GM12878 (cell line): Measurements from ENCODE around the gene AIP. TPM values are rescaled to one million over a fixed set of nuclear protein-coding genes. Genes with fewer than 3 reads are reported as not detected.

Source experiments
- BMI1 ChIP-seq: fragments of 450-650 bp; IDR thresholded peaks from 2 replicates; pipeline ENCODE4 v1.6.1; 2016; ENCODE audit warnings: mild to moderate bottlenecking, moderate library complexity, borderline replicate concordance
- CEBPB ChIP-seq, 2 experiments: fragments of 150-350 bp in 1 of 2; IDR thresholded peaks; 2 replicates each; pipeline ENCODE4 v1.6.1; 2012 to 2014; ENCODE audit warnings: low read depth in 2 of 2, low read length in 2 of 2, borderline replicate concordance in 1 of 2, inconsistent platforms in 1 of 2
- ESRRA ChIP-seq: IDR thresholded peaks from 2 replicates; pipeline ENCODE4 v1.6.1; 2012; ENCODE audit warnings: mild to moderate bottlenecking, low read length, improper control_type of control experiment
- GABPA ChIP-seq: IDR thresholded peaks from 2 replicates; pipeline ENCODE4 v1.6.1; 2014; ENCODE audit warnings: antibody characterized with exemption, low read depth, mild to moderate bottlenecking, inconsistent platforms
- GATAD2B ChIP-seq: fragments of 450-650 bp; conservative IDR thresholded peaks from 2 replicates; pipeline ENCODE4 v1.6.1; 2017; ENCODE audit warnings: low read depth, mild to moderate bottlenecking, moderate library complexity
- HCFC1 ChIP-seq: fragments of 150-350 bp; IDR thresholded peaks from 2 replicates; pipeline ENCODE4 v1.6.1; 2014; ENCODE audit warnings: low read length
- HDAC6 ChIP-seq: fragments of 200-600 bp; sonication (generic); IDR thresholded peaks from one replicate; pipeline ENCODE4 v1.8.0; 2017; ENCODE audit warnings: antibody characterized with exemption; ENCODE audit not compliant: unreplicated experiment
- IRF4 ChIP-seq: IDR thresholded peaks from 2 replicates; pipeline ENCODE4 v1.6.1; 2011; ENCODE audit warnings: low read depth, low read length
- PAX5 ChIP-seq: IDR thresholded peaks from 2 replicates; pipeline ENCODE4 v1.6.1; 2011; ENCODE audit warnings: low read depth, low read length, borderline replicate concordance
- PKNOX1 ChIP-seq: fragments of 450-650 bp; IDR thresholded peaks from 2 replicates; pipeline ENCODE4 v1.6.1; 2016; ENCODE audit warnings: mild to moderate bottlenecking
- PRDM15 ChIP-seq: fragments of 450-650 bp; formaldehyde crosslinking; IDR thresholded peaks from 2 replicates; pipeline ENCODE4 v1.4.0; 2020; ENCODE audit warnings: mild to moderate bottlenecking, moderate library complexity
- SMAD5 ChIP-seq: IDR thresholded peaks from 2 replicates; pipeline ENCODE4 v1.6.1; 2016; ENCODE audit warnings: antibody characterized with exemption, low read depth
- STAT1 ChIP-seq: fragments of 450-650 bp; conservative IDR thresholded peaks from 2 replicates; pipeline ENCODE4 v1.6.1; 2014; ENCODE audit warnings: antibody characterized with exemption, mild to moderate bottlenecking
- STAT3 ChIP-seq: IDR thresholded peaks from 2 replicates; pipeline ENCODE4 v1.6.1; 2011; ENCODE audit warnings: low read depth, low read length, improper control_type of control experiment
- TAF1 ChIP-seq: IDR thresholded peaks from 2 replicates; pipeline ENCODE4 v1.6.1; 2011; ENCODE audit warnings: mild to moderate bottlenecking, low read depth, low read length, borderline replicate concordance
- YY1 ChIP-seq: IDR thresholded peaks from 2 replicates; pipeline ENCODE4 v1.6.1; 2011; ENCODE audit warnings: low read depth, mild to moderate bottlenecking, low read length
- polyA plus RNA-seq, 11 experiments: library from polyadenylated mRNA; depleted of rRNA in 4 of 11; unstranded in 6 of 11; stranded (reverse) in 5 of 11; fragments of >200 nt; fragmentation: Nextera tagmentation in 4 of 11; fragmentation: Illumina TruSeq in 1 of 11; extraction: Ambion mirVana in 4 of 11; extraction: Trizol in 1 of 11; gene quantifications; 1 replicate in 1 of 11; 2 replicates in 10 of 11; pipeline versions ENCODE4 v1.2.1 to v1.2.3, GENCODE V29; 2011 to 2016; ENCODE audit warnings: inconsistent platforms in 2 of 11, missing spikeins in 2 of 11, low read depth in 1 of 11
- total RNA-seq, 4 experiments: library from RNA; depleted of rRNA in 3 of 4; stranded (reverse); fragments of >200 nt in 3 of 4; fragmentation: Illumina TruSeq in 1 of 4; extraction: Trizol in 1 of 4; gene quantifications; 2 replicates each; pipeline versions ENCODE4 v1.2.1 to v1.2.3, GENCODE V29; 2013 to 2021
- TF ChIP-seq, protein P1 (sequence below): IDR thresholded peaks from 2 replicates; pipeline ENCODE4 v1.6.1; 2011; ENCODE audit warnings: borderline replicate concordance, low read depth, mild to moderate bottlenecking, moderate library complexity, low read length; ENCODE audit not compliant: insufficient read depth, poor library complexity, severe bottlenecking
- TF ChIP-seq, protein P2 (sequence below): fragments of 450-650 bp; IDR thresholded peaks from 2 replicates; pipeline ENCODE4 v1.6.1; 2016; ENCODE audit warnings: mild to moderate bottlenecking
- TF ChIP-seq, protein P3 (sequence below): fragments of 450-650 bp; IDR thresholded peaks from 2 replicates; pipeline ENCODE4 v1.6.1; 2017; ENCODE audit warnings: mild to moderate bottlenecking

The AIP gene
- total and polyA plus RNA-seq, 10 of the 15 experiments (the other 5 are each of a cell fraction or from before 2014, with no cell fraction given): 12.6 to 164 (median 104) TPM

- TF ChIP-seq STAT1: 0 out of 2 replicates have a peak, but pooled peaks have one; percentile 17
- peak; percentile 79; the same call in 1 of the 2 replicates for TF ChIP-seq GATAD2B
- TF ChIP-seq, protein P1, sequence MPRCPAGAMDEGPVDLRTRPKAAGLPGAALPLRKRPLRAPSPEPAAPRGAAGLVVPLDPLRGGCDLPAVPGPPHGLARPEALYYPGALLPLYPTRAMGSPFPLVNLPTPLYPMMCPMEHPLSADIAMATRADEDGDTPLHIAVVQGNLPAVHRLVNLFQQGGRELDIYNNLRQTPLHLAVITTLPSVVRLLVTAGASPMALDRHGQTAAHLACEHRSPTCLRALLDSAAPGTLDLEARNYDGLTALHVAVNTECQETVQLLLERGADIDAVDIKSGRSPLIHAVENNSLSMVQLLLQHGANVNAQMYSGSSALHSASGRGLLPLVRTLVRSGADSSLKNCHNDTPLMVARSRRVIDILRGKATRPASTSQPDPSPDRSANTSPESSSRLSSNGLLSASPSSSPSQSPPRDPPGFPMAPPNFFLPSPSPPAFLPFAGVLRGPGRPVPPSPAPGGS: no peak
- peak; percentile 74 for TF ChIP-seq IRF4
- TF ChIP-seq ESRRA: no peak
- peak; percentile 56 for TF ChIP-seq SMAD5
- no peak for TF ChIP-seq GABPA
- peak; percentile 84 for TF ChIP-seq PAX5
- peak; percentile 55; the same call in 1 of the 2 replicates for TF ChIP-seq STAT3
- TF ChIP-seq, protein P2, sequence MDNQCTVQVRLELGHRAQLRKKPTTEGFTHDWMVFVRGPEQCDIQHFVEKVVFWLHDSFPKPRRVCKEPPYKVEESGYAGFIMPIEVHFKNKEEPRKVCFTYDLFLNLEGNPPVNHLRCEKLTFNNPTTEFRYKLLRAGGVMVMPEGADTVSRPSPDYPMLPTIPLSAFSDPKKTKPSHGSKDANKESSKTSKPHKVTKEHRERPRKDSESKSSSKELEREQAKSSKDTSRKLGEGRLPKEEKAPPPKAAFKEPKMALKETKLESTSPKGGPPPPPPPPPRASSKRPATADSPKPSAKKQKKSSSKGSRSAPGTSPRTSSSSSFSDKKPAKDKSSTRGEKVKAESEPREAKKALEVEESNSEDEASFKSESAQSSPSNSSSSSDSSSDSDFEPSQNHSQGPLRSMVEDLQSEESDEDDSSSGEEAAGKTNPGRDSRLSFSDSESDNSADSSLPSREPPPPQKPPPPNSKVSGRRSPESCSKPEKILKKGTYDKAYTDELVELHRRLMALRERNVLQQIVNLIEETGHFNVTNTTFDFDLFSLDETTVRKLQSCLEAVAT: peak; percentile 80
- TF ChIP-seq PRDM15 (CRISPR knock-in tag): no peak
- TF ChIP-seq, protein P3, sequence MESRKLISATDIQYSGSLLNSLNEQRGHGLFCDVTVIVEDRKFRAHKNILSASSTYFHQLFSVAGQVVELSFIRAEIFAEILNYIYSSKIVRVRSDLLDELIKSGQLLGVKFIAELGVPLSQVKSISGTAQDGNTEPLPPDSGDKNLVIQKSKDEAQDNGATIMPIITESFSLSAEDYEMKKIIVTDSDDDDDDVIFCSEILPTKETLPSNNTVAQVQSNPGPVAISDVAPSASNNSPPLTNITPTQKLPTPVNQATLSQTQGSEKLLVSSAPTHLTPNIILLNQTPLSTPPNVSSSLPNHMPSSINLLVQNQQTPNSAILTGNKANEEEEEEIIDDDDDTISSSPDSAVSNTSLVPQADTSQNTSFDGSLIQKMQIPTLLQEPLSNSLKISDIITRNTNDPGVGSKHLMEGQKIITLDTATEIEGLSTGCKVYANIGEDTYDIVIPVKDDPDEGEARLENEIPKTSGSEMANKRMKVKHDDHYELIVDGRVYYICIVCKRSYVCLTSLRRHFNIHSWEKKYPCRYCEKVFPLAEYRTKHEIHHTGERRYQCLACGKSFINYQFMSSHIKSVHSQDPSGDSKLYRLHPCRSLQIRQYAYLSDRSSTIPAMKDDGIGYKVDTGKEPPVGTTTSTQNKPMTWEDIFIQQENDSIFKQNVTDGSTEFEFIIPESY: no peak
- TF ChIP-seq YY1: peak; percentile 72
- peak; percentile 54; the same call in 1 of the 2 replicates for TF ChIP-seq TAF1
- TF ChIP-seq CEBPB (IDR thresholded peaks at IDR 0.05; ENCODE audit: borderline replicate concordance in 1 of 2, low read depth in 2 of 2, low read length in 2 of 2): no peak
- 0 out of 2 replicates have a peak, but pooled peaks have one; percentile 23 for TF ChIP-seq PKNOX1
- TF ChIP-seq HCFC1: peak; percentile 37; the same call in 1 of the 2 replicates
- TF ChIP-seq HDAC6: no peak
- peak; percentile 59 for TF ChIP-seq BMI1
Observed at GRCh38 chr11:67436459-67437081, 46.3 kb upstream of the AIP start (continued).
